Activated T-cell treated with anti-CD3 and anti-CD28 coated beads, Interleukin-2, amount 50 U/mL, for 4 hours (primary cell): Measurements from ENCODE around the gene CDH23. TPM values are rescaled to one million over a fixed set of nuclear protein-coding genes. Genes with fewer than 3 reads are reported as not detected.

Experiments
- ATAC-seq, 2 donors: fragments of 200-7000 bp; cut with Tn5 transposase; one replicate each; pipeline ENCODE4 v1.10.0; 2021
- DNase-seq: peaks from one replicate; pipeline ENCODE4 v3.0.0-alpha.2; 2020
- H3K27me3 Mint-ChIP-seq: one replicate; pipeline ENCODE4 v1.8.0; 2021; ENCODE audit warnings: low read depth, mixed read lengths
- H3K36me3 Mint-ChIP-seq: one replicate; pipeline ENCODE4 v1.8.0; 2022; ENCODE audit warnings: mixed read lengths; ENCODE audit not compliant: insufficient read depth
- H3K4me1 Mint-ChIP-seq: one replicate; pipeline ENCODE4 v1.8.0; 2021; ENCODE audit warnings: low read depth, mixed read lengths
- H3K4me3 Mint-ChIP-seq: one replicate; pipeline ENCODE4 v1.8.0; 2021; ENCODE audit warnings: mild to moderate bottlenecking, moderate library complexity, mixed read lengths
- H3K9me3 Mint-ChIP-seq: one replicate; pipeline ENCODE4 v1.8.0; 2021; ENCODE audit warnings: mixed read lengths
- total RNA-seq, 3 donors: library from RNA; stranded (reverse); gene quantifications; one replicate each; pipeline ENCODE4 v1.2.1, GENCODE V29; 2021

CDH23 gene
- total RNA-seq, 3 donors from 2014 or later, result 0.71 to 1.2 (median 1.1) TPM

DNA sequence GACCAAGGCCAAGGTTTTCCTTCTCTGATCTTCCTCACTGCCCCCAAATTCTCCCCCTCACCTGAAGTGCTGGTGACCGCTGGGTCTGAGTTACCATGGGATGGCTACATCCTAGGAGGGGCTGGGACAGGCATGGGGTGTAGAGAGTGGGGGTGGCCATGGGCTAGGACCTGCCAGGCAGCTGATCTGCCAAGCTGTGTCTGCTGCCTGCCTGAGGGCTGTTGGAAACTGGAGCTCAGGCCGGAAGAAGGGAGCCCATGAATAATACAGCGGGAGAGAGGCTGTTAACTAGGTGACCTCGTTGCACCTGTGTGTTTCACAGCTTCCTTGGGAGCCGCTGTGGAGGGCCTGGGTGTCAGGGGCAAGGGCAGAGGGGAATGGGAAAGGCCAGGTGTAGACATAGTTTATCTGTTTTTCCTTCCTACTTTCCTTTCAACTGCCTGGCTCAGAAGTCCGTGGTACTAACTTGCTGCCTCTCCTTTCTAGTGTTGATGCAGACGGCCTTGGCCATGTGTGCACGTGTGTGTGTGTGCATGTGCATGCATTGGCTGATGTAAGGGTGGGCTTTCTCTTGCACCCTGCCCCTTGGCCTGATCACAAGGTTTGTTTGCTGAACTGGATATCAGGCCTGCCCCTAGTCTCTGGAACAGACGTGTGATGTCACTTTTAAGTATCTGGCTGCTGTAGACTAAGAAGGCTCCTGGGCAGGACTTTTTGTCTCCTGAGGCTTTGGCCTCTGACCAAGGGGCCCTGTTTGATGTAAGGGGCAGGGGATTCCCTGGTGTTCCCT is 11.9 kb downstream of the CDH23 start:
- Mint-ChIP-seq H3K4me3 (no peak overlapping the region), H3K27me3 (peaks cover 2% of the 10 kb centered on the region), H3K36me3 (no peaks in the 10 kb centered on the region)

DNA sequence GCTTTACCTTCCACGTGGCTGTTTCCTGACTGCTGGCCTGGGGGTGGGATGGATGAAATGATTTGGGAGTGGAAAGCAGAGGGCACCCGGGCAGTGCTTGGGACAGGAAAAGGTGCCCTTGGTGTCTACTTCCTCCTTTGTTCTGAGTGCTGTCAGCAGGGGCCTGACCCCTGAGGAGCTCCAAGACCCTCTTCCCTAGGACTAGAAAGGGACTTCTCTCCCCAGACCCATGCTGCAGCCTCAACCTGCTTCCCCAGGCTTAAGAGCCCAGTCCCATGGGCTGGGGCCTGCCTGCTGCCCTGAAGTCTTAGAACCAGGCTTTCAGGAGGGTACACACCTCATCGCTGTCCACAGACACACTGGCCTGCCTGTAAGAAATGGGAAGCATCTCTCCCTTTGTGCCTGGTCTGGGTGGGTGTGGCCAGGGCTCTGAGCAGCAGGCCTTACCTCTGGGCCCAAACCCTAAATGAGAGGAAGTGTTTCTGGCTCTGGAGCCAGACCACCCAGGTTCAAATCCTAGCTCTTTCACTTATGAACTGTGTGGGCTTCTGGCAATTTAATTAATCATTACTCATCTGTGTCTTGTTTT is 12.9 kb downstream of the CDH23 start:
- ATAC-seq (no peak), DNase-seq (no peak)
- H3K9me3 Mint-ChIP-seq, result peaks cover 14% of the 10 kb centered on the region
- H3K4me1 Mint-ChIP-seq, result no peaks in the 10 kb centered on the region
- H3K36me3 Mint-ChIP-seq, result no peaks in the 10 kb centered on the region
- no peaks in the 10 kb centered on the region for H3K27me3 Mint-ChIP-seq
- H3K4me3 Mint-ChIP-seq, result no peak overlapping the region

More for the DNA sequence above, 11.9 kb downstream of the CDH23 start:
- no peak for ATAC-seq
- Mint-ChIP-seq H3K4me1 (no peaks in the 10 kb centered on the region), H3K9me3 (peaks cover 14% of the 10 kb centered on the region)
- DNase-seq, result no peak

DNA sequence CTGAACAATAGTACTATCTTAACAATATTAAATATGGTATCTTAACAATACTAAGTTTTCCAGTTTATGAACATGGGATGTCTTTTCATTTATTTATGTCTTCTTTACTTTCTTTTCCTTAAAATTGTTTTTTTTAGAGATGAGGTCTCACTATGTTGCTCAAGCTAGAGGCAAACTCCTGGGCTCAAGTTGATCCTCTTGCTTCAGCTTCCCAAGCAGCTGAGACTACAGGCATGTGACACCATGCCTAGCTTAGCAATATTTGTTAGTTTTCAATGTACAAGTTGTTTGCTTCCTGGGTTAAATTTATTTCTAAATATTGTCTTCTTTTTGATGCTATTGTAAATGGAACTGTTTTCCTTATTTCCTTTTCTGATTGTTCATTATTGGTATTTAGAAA is 16.9 kb downstream of the CDH23 start:
- Mint-ChIP-seq H3K27me3 (peaks cover 9% of the 10 kb centered on the region), H3K36me3 (no peaks in the 10 kb centered on the region), H3K4me1 (no peaks in the 10 kb centered on the region), H3K4me3 (no peak overlapping the region), H3K9me3 (peaks cover 17% of the 10 kb centered on the region)
- DNase-seq (no peak), ATAC-seq (no peak)

- Mint-ChIP-seq H3K27me3 (peaks cover 9% of the 10 kb centered on the region), H3K36me3 (no peaks in the 10 kb centered on the region), H3K4me3 (no peak overlapping the region), H3K9me3 (peaks cover 17% of the 10 kb centered on the region), H3K4me1 (no peaks in the 10 kb centered on the region)
- DNase-seq (no peak), ATAC-seq (no peak)
These were observed 17.6 kb downstream of the CDH23 start for GRCh38 chr10:71414359-71414758.

GRCh38 chr10:71419002-71419540 is 22.4 kb downstream of the CDH23 start:
- DNase-seq, result no peak
- Mint-ChIP-seq H3K36me3 (no peaks in the 10 kb centered on the region), H3K4me1 (no peaks in the 10 kb centered on the region), H3K4me3 (no peak overlapping the region), H3K27me3 (peaks cover 18% of the 10 kb centered on the region), H3K9me3 (peaks cover 4% of the 10 kb centered on the region)
- ATAC-seq, result no peak

DNA sequence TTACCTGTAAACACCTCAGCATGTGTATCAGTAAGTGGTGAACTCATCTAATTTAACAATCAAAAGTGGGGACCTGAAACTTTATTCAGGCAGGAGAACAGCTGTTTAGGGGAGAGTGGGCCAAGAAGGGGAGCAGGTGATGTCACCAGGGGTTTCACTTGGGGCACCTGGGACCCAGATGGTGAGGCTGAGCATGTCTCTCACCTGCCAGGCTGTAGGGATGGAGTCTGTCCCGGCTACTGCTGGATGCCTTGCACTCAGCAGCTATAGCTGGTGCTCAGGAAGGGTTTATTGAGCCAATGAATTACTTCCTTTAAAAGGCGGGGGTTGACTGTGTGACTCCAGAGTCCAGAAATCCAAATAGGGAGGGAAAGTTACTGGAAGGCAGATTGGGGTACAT is 23.0 kb downstream of the CDH23 start:
- H3K36me3 Mint-ChIP-seq, result no peaks in the 10 kb centered on the region
- no peaks in the 10 kb centered on the region for H3K4me1 Mint-ChIP-seq
- no peak overlapping the region for H3K4me3 Mint-ChIP-seq
- DNase-seq (no peak), ATAC-seq (no peak)
- H3K27me3 Mint-ChIP-seq, result peaks cover 23% of the 10 kb centered on the region
- H3K9me3 Mint-ChIP-seq, result peaks cover 4% of the 10 kb centered on the region

DNA sequence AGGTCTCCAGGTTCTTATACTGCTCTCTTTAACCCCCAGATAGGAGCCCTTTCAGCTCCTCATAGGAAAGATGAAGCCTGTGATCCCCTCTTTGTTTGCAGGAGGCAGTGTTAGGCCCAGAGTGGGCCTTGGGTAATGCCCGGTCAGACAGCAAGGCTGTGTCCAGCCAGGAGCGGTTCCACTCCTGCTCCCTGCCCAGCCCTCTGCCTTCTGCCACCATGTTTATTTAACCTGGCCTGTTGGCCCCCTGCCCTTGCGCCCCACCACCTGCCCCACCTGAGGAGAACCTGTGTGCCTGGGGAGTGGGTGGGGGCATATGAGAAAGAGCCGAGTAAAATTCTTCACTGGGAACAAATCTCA is 24.3 kb downstream of the CDH23 start:
- no peak overlapping the region for H3K4me3 Mint-ChIP-seq
- no peaks in the 10 kb centered on the region for H3K4me1 Mint-ChIP-seq
- DNase-seq (no peak), ATAC-seq (no peak)
- H3K27me3 Mint-ChIP-seq, result peaks cover 23% of the 10 kb centered on the region
- H3K9me3 Mint-ChIP-seq, result peaks cover 4% of the 10 kb centered on the region
- H3K36me3 Mint-ChIP-seq, result no peaks in the 10 kb centered on the region

DNA sequence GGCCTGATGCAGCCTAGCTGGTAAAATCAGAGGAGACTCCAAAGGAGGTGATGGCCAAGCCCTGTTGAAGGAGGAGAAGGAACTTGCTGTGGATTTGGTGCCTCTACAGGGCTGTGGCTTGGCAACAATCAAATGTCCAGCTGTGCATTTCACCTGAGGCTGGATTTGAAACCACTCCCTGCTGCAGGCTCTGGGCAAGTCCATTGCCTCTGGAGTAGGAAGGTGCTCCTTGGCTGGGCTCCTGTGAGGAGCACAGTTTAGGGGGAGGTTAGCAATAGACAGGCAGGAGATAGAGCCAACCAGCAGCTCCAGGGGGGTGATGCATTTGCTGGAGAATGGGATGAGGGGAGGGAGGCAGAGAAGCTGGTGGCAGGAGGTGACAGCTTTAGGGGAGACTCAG is 26.5 kb downstream of the CDH23 start:
- Mint-ChIP-seq H3K27me3 (peaks cover 14% of the 10 kb centered on the region), H3K9me3 (no peaks in the 10 kb centered on the region), H3K4me1 (no peaks in the 10 kb centered on the region), H3K36me3 (no peaks in the 10 kb centered on the region), H3K4me3 (no peak overlapping the region)
- ATAC-seq (no peak), DNase-seq (no peak)

GRCh38 chr10:71423901-71424300 is 27.2 kb downstream of the CDH23 start:
- Mint-ChIP-seq H3K4me1 (no peaks in the 10 kb centered on the region), H3K4me3 (no peak overlapping the region), H3K36me3 (no peaks in the 10 kb centered on the region), H3K27me3 (peaks cover 14% of the 10 kb centered on the region), H3K9me3 (no peaks in the 10 kb centered on the region)
- no peak for ATAC-seq
- DNase-seq, result no peak

GRCh38 chr10:71424496-71425194 is 27.9 kb downstream of the CDH23 start:
- peaks cover 15% of the 10 kb centered on the region for H3K27me3 Mint-ChIP-seq
- ATAC-seq, result no peak

GRCh38 chr10:71426058-71426605 is 29.4 kb downstream of the CDH23 start:
- no peak for ATAC-seq
- no peak for DNase-seq
- H3K4me3 Mint-ChIP-seq, result no peak overlapping the region
- peaks cover 17% of the 10 kb centered on the region for H3K27me3 Mint-ChIP-seq
- no peaks in the 10 kb centered on the region for H3K9me3 Mint-ChIP-seq
- H3K36me3 Mint-ChIP-seq, result no peaks in the 10 kb centered on the region
- H3K4me1 Mint-ChIP-seq, result no peaks in the 10 kb centered on the region

More at GRCh38 chr10:71424496-71425194, 27.9 kb downstream of the CDH23 start:
- DNase-seq, result no peak
- no peak overlapping the region for H3K4me3 Mint-ChIP-seq
- H3K4me1 Mint-ChIP-seq, result no peaks in the 10 kb centered on the region
- H3K9me3 Mint-ChIP-seq, result no peaks in the 10 kb centered on the region
- H3K36me3 Mint-ChIP-seq, result no peaks in the 10 kb centered on the region

- DNase-seq (no peak), ATAC-seq (no peak)
- Mint-ChIP-seq H3K4me1 (no peaks in the 10 kb centered on the region), H3K36me3 (no peaks in the 10 kb centered on the region), H3K27me3 (peaks cover 17% of the 10 kb centered on the region), H3K4me3 (no peak overlapping the region), H3K9me3 (no peaks in the 10 kb centered on the region)
These were observed 30.5 kb downstream of the CDH23 start for GRCh38 chr10:71427246-71427645.

- Mint-ChIP-seq H3K27me3 (peaks cover 13% of the 10 kb centered on the region), H3K4me1 (no peaks in the 10 kb centered on the region), H3K9me3 (no peaks in the 10 kb centered on the region), H3K4me3 (no peak overlapping the region), H3K36me3 (no peaks in the 10 kb centered on the region)
- DNase-seq, result no peak
- ATAC-seq, result no peak
These were observed 32.6 kb downstream of the CDH23 start for GRCh38 chr10:71429304-71429703.

- no peaks in the 10 kb centered on the region for H3K36me3 Mint-ChIP-seq
- ATAC-seq (no peak), DNase-seq (no peak)
- H3K4me1 Mint-ChIP-seq, result no peaks in the 10 kb centered on the region
- H3K27me3 Mint-ChIP-seq, result peaks cover 10% of the 10 kb centered on the region
- no peaks in the 10 kb centered on the region for H3K9me3 Mint-ChIP-seq
- no peak overlapping the region for H3K4me3 Mint-ChIP-seq
These were observed 33.2 kb downstream of the CDH23 start for GRCh38 chr10:71429929-71430328.
